Measurements from ENCODE around the gene GRK7. TPM values are rescaled to one million over a fixed set of nuclear protein-coding genes. Genes with fewer than 3 reads are reported as not detected.
"Not testable (repeated sequence)": the region's sequence is repeated elsewhere in the genome, so short reads cannot be mapped to it uniquely, and the experiment has no call there.

Gene GRK7
- total RNA-seq, 1 donor from 2014 or later = not detected

- ATAC-seq (no peak), DNase-seq (ENCODE audit: low spot score) (no peak)
These were observed 26.1 kb downstream of the GRK7 start for GRCh38 chr3:141789281-141789680.

GRCh38 chr3:141790171-141790570, 27.0 kb downstream of the GRK7 start:
- intact Hi-C loops (cut with DNase I) = no loop called here
- DNase-seq (ENCODE audit: low spot score) = no peak

More at GRCh38 chr3:141789281-141789680, 26.1 kb downstream of the GRK7 start:
- intact Hi-C loops (cut with DNase I) = no loop called here

GRCh38 chr3:141792495-141792894, 29.3 kb downstream of the GRK7 start:
- DNase-seq (ENCODE audit: low spot score) (no peak), ATAC-seq (no peak)
- intact Hi-C loops (cut with DNase I) = no loop called here

More at GRCh38 chr3:141790171-141790570, 27.0 kb downstream of the GRK7 start:
- ATAC-seq = no peak

GRCh38 chr3:141793476-141794260, 30.5 kb downstream of the GRK7 start:
- intact Hi-C loops (cut with DNase I) = no loop called here
- no peak for DNase-seq (ENCODE audit: low spot score)
- no peak for ATAC-seq

GRCh38 chr3:141795276-141795675, 32.1 kb downstream of the GRK7 start:
- ATAC-seq (no peak), DNase-seq (ENCODE audit: low spot score) (no peak)
- intact Hi-C loops (cut with DNase I) = no loop called here

GRCh38 chr3:141795741-141796080, 32.5 kb downstream of the GRK7 start:
- no peak for ATAC-seq
- no peak for DNase-seq (ENCODE audit: low spot score)
- intact Hi-C loops (cut with DNase I) = no loop called here

- peak; percentile 65 for DNase-seq (ENCODE audit: low spot score)
- ATAC-seq = peak; percentile 78
- intact Hi-C loops (cut with DNase I) = no loop called here
These were observed 33.1 kb downstream of the GRK7 start for GRCh38 chr3:141796081-141796888.

- intact Hi-C loops (cut with DNase I) = no loop called here
- ATAC-seq (peak; percentile 81), DNase-seq (ENCODE audit: low spot score) (peak; percentile 72)
These were observed 33.9 kb downstream of the GRK7 start for GRCh38 chr3:141796889-141797781.

GRCh38 chr3:141797819-141798447, 34.7 kb downstream of the GRK7 start:
- ATAC-seq = peak; percentile 20
- no peak for DNase-seq (ENCODE audit: low spot score)
- intact Hi-C loops (cut with DNase I) = no loop called here

GRCh38 chr3:141798448-141798845, 35.2 kb downstream of the GRK7 start:
- intact Hi-C loops (cut with DNase I) = no loop called here
- ATAC-seq = peak; percentile 52
- DNase-seq (ENCODE audit: low spot score) = peak; percentile 68

GRCh38 chr3:141802316-141803077, 39.3 kb downstream of the GRK7 start:
- DNase-seq (ENCODE audit: low spot score) (no peak), ATAC-seq (no peak)
- intact Hi-C loops (cut with DNase I) = no loop called here

GRCh38 chr3:141803538-141803937, 40.3 kb downstream of the GRK7 start:
- ATAC-seq; intact Hi-C loops (cut with DNase I); DNase-seq (ENCODE audit: low spot score): not testable (repeated sequence)

GRCh38 chr3:141804447-141804777, 41.2 kb downstream of the GRK7 start:
- DNase-seq (ENCODE audit: low spot score) = no peak
- no peak for ATAC-seq
- intact Hi-C loops (cut with DNase I) = no loop called here

- intact Hi-C loops (cut with DNase I) = no loop called here
- ATAC-seq = no peak
- DNase-seq (ENCODE audit: low spot score) = no peak
These were observed 41.8 kb downstream of the GRK7 start for GRCh38 chr3:141804778-141805639.

GRCh38 chr3:141807277-141808033, 44.2 kb downstream of the GRK7 start:
- intact Hi-C loops (cut with DNase I) = no loop called here
- DNase-seq (ENCODE audit: low spot score) = no peak
- ATAC-seq = no peak

- intact Hi-C loops (cut with DNase I) = no loop called here
- no peak for DNase-seq (ENCODE audit: low spot score)
These were observed 45.4 kb downstream of the GRK7 start for GRCh38 chr3:141808586-141808985.

GRCh38 chr3:141810161-141810560, 47.0 kb downstream of the GRK7 start:
- intact Hi-C loops (cut with DNase I) = no loop called here
- DNase-seq (ENCODE audit: low spot score) = no peak
- ATAC-seq = no peak

More at GRCh38 chr3:141808586-141808985, 45.4 kb downstream of the GRK7 start:
- no peak for ATAC-seq

Measured in sciatic nerve (tissue), 2 donors.